AG10803 (cell line): ENCODE results near the gene C3orf20.

Source experiments
- DNase-seq: peaks from one replicate; pipeline ENCODE4 v3.0.0; 2010; ENCODE audit warnings: low read depth
- H3K4me3 ChIP-seq: 2 replicates; pipeline ENCODE4 v1.5.1; 2011; ENCODE audit warnings: mild to moderate bottlenecking, low read length, control low read depth
- TF ChIP-seq, protein P1 (sequence below): conservative IDR thresholded peaks from 2 replicates; pipeline ENCODE4 v1.5.1; 2011; ENCODE audit warnings: mild to moderate bottlenecking, low read length, control low read depth, inconsistent platforms

Gene C3orf20

DNA sequence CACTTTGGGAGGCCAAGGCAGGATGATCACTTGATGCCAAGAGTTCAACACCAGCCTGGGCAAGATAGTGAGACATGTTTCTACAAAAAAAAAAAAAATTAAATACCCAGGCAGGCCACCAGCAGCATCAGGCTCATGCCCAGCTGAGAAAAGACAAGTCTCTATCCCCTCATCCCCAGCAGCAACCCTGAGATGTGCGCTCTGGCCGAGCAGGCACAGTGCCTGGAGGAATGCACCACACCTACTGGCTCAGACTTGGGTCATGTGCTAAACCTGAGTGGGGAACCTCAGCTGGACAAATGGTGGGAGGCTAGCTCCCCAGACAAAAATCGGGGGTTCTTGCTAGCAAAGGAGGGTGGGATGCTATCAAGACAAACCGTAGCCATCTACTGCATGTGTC is 33.6 kb upstream of the C3orf20 start:
- no peak overlapping the region for H3K4me3 ChIP-seq
- no peak for DNase-seq
- TF ChIP-seq, protein P1, sequence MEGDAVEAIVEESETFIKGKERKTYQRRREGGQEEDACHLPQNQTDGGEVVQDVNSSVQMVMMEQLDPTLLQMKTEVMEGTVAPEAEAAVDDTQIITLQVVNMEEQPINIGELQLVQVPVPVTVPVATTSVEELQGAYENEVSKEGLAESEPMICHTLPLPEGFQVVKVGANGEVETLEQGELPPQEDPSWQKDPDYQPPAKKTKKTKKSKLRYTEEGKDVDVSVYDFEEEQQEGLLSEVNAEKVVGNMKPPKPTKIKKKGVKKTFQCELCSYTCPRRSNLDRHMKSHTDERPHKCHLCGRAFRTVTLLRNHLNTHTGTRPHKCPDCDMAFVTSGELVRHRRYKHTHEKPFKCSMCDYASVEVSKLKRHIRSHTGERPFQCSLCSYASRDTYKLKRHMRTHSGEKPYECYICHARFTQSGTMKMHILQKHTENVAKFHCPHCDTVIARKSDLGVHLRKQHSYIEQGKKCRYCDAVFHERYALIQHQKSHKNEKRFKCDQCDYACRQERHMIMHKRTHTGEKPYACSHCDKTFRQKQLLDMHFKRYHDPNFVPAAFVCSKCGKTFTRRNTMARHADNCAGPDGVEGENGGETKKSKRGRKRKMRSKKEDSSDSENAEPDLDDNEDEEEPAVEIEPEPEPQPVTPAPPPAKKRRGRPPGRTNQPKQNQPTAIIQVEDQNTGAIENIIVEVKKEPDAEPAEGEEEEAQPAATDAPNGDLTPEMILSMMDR: no peak

DNA sequence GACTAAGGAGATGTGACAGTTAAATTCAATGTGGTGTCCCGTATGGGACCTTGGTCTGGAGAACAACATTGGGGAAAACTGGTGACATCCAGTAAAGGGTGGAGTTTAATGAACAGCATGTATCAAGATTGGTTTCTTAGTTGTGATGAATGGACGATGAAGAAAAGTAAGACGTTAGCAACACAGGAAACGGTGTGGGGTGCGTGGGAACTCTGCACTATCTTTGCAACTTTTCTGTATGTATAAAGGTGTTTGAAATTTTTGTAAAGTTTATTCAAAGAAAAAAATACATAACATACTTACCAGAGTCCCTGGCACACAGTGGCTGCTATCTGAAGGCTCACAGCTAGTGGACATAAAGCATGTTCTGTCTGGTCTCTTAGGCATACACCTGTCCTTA is 29.5 kb upstream of the C3orf20 start:
- TF ChIP-seq, protein P1: no peak
- no peak overlapping the region for H3K4me3 ChIP-seq
- no peak for DNase-seq

DNA sequence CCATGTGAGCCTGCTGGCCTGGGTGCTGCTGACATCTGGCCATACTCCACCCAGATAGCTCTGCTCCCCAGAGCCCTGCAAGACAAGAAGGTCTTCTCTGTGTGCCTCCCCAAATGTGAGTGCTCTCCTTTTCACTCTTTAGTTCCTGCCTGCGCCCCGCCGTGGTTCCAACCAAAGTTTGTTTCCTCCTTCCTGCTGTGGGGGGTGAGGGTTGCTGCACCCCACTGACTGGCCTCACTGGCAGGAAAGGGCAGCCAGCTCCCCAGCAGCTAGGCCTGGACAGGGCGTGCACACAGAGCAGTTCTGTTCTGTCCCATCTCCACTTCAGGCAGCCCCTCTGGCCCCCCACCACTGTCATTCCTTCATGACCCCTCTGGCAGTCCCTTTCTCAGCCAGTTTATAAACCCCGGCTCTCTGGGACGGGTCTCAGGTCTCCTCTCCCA is 28.8 kb upstream of the C3orf20 start:
- TF ChIP-seq, protein P1: no peak
- no peak for DNase-seq
- H3K4me3 ChIP-seq: no peak overlapping the region

DNA sequence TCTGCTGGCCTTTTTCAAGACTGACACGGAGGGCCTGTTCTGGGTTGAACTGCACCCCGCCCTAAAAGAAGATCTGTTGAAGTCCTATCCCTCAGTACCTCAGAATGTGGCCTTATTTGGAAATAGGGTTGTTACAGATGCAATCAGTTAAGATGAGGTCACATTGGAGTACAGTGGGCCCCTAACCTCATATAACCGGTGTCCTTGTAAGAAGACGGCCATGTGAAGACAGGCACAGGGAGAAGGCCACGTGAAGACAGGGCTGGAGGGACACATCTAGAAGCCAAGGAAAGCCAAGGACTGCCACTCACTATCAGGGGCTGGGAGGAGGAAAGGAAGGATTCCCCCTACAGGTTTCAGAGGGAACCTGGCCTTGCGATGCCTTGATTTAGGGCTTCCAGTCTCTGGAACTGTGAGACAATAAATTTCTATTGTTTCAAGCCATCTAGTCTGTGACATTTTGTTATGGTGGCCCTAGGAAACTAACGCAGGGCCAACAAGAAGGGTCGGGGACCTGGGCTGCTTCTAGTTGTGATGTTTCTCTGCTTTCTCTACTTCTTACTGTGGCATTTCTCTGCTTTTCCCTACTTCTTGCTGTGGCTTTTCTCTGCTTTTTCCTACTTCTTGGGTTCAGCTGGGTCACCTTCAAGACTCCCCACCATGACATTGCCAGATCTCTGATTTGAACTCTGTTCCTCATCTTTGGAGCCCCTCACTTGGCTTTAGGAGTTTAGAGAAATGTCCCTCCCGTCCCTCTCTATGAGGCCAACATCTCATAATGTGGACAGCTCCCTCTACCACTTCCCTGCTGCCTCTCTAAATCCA is 28.1 kb upstream of the C3orf20 start:
- H3K4me3 ChIP-seq: no peak overlapping the region
- TF ChIP-seq, protein P1: no peak
- no peak for DNase-seq

DNA sequence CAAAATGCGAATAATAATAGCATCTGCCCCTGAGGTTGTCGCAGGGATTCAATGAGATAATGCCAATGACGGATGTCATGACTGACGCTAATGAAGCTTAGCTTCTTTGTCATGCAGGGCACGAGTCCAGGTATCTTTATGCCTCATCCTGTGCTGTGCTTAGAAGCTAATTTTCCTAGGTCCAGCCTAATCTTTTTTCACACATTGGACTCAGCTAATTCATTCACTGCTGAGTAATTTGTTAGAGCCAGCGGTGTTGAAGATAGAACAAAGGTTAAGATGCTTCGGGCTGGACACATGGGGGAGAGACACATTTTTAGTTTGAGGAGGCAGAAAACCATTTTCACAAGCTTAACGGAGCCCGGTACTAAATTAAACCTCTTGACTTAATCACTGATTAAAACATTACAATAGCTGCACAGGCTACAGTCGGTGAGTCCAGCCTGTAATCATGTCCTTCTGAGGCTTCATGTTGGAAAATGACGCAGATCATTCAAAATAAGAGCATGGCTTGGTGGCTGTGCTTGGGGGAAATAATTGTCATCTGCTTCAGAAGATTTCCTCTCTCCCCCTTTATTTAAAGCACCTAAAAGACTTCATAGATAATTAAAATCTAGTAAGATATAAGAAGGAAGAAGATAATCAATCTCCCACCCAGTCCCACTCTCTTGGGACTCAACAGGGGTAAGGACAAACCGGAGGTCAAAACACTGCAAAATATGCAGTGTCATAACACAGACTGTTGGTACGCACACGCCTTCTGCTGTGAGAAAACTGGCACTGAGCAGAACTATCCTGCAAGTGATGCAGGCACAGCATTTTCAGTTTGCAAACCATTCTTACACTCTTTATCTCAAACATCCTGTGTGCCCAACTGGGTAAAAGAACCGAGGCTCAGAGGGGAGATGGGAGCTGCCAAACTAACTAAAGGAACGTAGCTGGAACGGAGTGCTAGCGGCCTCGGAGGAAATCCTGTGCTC is 26.7 kb upstream of the C3orf20 start:
- DNase-seq: no peak
- no peak overlapping the region for H3K4me3 ChIP-seq
- TF ChIP-seq, protein P1: no peak

DNA sequence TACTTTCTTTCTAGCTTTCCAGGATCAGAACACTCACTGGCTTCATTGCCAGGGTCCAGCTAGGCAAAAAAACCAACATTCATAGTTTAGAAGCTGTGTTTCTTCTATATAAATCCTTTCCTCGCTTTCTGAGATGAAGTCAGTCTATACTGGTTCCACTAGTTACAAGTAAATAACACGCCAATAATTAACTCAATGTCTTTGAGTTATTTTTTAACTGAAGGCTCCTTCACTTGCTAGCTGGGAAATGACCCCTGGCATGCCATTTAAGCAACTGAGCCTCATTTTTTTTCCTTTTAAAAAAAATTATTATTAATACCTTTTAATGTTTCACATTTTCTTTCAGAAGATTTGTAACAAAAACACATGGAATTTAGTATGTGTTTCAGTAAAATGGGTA is 25.5 kb upstream of the C3orf20 start:
- no peak for DNase-seq
- TF ChIP-seq, protein P1: no peak
- no peak overlapping the region for H3K4me3 ChIP-seq
